Cardiac septum (tissue), 1 donor: ENCODE data around the gene CELSR2. TPM values are rescaled to one million over a fixed set of nuclear protein-coding genes. Genes with fewer than 3 reads are reported as not detected.
A peak's percentile ranks its signal among the peaks of the same experiment; 100 is the strongest.
"Not testable (repeated sequence)": the region's sequence is repeated elsewhere in the genome, so short reads cannot be mapped to it uniquely, and the experiment has no call there.

Experiments
- DNase-seq: peaks from one replicate; pipeline ENCODE4 v3.0.0-alpha.2; 2020; ENCODE audit warnings: low spot score
- intact Hi-C: fragments of 100-400 bp; cut with DNase I; formaldehyde crosslinking; loops from one replicate; pipeline ENCODE4 v1.14.0; 2022
- long read RNA-seq: library from polyadenylated mRNA; unstranded; transcript quantifications from one replicate; pipeline ENCODE4 v2.0.0, GENCODE V29; 2021
- total RNA-seq: library from RNA; stranded (reverse); fragmentation: NEBNext Ultra II Directional; extraction: Animal tissue kit (Norgen Biotek cat#: 25700); gene quantifications from one replicate; pipeline ENCODE4 v1.2.1, GENCODE V29; 2021
- donor health status: DM: no; HTN: no; CAD: no.

Gene CELSR2, protein sequence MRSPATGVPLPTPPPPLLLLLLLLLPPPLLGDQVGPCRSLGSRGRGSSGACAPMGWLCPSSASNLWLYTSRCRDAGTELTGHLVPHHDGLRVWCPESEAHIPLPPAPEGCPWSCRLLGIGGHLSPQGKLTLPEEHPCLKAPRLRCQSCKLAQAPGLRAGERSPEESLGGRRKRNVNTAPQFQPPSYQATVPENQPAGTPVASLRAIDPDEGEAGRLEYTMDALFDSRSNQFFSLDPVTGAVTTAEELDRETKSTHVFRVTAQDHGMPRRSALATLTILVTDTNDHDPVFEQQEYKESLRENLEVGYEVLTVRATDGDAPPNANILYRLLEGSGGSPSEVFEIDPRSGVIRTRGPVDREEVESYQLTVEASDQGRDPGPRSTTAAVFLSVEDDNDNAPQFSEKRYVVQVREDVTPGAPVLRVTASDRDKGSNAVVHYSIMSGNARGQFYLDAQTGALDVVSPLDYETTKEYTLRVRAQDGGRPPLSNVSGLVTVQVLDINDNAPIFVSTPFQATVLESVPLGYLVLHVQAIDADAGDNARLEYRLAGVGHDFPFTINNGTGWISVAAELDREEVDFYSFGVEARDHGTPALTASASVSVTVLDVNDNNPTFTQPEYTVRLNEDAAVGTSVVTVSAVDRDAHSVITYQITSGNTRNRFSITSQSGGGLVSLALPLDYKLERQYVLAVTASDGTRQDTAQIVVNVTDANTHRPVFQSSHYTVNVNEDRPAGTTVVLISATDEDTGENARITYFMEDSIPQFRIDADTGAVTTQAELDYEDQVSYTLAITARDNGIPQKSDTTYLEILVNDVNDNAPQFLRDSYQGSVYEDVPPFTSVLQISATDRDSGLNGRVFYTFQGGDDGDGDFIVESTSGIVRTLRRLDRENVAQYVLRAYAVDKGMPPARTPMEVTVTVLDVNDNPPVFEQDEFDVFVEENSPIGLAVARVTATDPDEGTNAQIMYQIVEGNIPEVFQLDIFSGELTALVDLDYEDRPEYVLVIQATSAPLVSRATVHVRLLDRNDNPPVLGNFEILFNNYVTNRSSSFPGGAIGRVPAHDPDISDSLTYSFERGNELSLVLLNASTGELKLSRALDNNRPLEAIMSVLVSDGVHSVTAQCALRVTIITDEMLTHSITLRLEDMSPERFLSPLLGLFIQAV (N-terminal part only)
- total RNA-seq: 7.1 TPM
- long read RNA-seq, partial matches to known transcripts: 4 of 9 reads
- long read RNA-seq, other reads (novel, unspliced or antisense): 5 of 9 reads

DNA sequence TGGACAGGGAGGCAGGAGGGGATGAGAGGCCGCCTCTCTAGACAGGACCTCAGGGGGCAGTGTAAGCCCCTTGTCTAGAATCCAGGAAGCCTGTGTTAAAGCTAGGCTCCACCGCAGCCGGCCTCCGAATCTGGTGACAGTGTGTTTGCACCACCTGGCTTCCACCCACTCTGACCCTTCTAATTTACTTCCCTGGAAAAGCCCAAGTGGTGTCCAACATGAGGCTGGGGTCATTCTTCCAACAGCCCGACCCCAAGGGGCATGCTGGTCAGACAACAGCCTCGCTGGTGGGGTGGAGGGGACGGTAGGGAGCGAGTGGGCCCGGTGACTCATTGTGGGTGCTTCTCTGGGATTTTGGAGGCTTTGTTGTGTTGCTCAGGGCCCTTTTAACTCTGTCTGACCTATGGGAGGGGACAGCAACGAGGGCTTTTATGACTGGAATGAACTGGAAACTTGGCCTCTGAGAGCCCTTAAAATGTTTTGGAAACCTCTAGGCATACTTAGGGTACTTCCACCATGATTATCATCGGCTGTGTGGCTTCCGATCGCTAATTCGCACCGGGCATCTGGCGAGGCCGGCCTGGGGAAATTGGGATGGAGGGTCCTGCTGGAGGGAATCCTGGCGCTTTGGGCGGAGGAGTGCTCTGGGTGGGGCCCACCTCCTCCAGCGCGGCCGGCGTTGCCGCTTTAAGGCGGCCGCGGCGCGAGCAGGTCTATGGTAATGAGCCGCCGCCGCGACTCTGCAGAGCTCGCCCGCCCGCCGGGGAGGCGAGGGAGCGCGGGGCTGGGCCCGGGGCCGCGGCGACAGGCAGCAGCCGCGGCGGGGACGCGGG, at the start of gene CELSR2:
TSS of gene CELSR2 (plus strand) at position 743 of the 833 bp plus-strand sequence. CDS start 541 bp downstream, outside the sequence.
- peak; percentile 69 for DNase-seq
- intact Hi-C loops: no loop called here

DNA sequence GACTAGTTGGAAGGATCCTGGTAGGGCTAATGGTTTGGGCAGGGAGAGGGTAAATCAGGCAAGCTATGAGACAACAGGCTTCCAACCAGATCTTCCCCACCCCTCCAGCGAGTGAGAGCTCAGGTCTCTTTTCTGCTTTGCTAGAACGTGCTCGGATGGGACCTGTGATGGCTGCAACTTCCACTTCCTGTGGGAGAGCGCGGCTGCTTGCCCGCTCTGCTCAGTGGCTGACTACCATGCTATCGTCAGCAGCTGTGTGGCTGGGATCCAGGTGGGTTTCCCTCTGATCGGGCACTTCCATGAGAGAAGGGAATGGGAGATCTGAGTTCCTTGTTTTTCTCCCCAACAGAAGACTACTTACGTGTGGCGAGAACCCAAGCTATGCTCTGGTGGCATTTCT, 49.6 kb upstream of the CELSR2 start:
- DNase-seq: no peak
- intact Hi-C loops: no loop called here

DNA sequence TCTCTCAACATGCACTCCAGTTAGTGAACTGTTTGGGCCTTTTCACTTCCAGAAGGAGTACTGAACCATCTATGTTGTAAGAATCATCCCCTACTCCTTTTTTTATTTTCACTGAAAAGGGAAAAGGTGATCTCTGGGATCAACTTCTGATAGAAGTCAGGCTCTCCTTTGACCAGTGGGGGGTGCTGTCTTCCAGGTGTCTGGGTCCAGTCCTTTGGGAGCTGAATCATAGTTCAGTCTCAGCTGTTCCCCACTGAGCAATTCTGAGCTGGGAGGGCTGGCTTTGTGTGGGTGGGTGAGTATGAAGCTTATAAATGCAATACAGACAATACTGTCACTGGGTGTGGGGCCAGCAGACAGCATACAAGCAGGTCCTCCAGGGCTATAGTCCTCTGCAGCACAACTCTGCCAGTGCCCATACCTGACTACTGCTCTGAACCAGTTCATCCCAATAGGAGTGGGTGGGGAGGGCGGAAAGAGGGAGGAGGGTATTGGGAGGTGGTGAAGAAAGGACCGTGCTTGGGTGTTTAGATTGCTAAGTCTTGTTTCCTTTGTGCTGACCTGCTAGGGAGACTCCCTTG, 48.1 kb upstream of the CELSR2 start:
- intact Hi-C loops: no loop called here
- no peak for DNase-seq

DNA sequence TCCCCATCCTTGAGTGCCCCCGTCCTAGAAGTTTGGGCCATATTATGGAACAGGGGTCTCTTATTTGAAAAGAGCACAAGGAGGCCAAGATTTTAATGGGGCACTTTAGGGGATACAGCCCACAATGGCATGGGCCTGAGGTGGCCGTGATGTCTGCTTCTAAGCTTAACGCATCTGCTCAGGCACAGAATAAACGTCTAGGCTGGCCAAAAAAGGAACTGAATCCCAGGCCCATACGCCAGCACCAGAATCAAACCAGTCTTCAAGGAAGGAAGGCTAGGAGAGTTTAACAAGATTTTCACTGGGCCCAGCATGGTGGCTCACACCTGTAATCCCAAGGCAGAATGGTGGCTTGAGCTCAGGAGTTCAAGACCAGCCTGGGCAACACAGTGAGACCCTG, 44.9 kb upstream of the CELSR2 start:
- intact Hi-C loops: no loop called here
- no peak for DNase-seq

DNA sequence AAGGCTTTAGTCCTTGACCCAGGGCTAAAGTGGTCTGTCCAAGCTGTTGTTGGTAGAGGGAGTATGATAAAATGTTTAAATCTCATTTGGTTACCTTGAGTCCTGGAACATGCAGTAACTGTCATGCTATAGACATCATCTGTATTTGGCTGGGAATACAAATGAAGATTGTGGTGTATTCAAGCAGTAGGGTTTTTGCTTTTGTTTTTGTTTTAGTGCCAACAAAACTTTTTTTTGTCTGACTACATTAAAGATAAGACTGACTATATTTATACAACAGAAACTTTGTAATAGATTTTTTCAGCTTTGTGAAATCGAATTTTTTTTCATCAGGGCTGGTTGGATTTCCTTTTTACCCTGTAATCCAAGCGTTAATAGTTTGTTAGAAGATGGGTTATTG, 43.0 kb upstream of the CELSR2 start:
- intact Hi-C loops: no loop called here
- DNase-seq: no peak

DNA sequence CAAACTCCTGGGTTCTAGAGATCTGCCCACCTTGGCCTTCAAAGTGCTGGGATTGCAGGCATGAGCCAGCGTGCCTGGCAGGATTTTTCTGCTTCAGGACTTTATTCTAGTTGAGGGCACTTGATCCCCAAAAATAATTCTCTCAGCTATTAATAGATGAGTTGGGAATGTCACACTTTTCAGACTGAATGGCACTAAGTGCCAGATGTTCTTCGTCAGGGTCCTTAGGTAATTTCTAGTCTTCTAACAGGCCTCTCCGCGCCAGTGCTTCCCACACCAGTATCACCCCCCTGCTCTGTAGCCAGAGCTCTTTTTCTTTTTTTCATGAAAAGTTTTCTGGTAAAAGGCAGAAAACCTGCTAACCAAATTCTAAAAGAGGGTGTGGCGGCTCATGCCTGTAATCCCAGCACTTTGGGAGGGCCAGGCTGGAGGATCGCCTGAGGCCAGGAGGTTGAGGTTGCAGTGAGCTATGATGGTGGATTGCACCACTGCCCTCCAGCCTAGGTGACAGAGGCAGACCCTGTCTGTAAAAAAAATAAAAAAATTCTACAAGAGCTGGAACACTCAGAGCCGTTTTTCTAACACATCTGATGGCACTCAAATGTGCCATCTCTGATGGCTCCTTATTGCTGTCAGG, 41.8 kb upstream of the CELSR2 start:
- no peak for DNase-seq
- intact Hi-C loops: no loop called here

DNA sequence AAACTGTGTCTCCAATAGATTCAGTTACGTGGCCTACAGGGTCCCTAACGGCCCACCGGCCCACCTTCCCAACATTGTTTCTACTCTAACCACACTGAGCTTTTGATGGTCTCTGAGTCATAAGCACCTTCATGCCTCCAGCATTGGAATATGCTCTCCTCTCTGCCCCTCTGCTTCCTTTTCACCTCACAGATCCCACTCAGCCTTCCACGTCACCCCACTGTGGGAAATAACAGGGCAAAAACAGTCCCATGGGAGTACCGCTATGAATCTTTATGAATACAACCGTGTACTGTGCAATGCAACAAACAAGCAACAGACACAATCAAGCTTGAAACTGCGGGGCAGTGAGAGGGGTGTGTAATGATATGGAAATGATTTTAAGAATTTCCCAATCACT, 40.9 kb upstream of the CELSR2 start:
- intact Hi-C loops: no loop called here

DNA sequence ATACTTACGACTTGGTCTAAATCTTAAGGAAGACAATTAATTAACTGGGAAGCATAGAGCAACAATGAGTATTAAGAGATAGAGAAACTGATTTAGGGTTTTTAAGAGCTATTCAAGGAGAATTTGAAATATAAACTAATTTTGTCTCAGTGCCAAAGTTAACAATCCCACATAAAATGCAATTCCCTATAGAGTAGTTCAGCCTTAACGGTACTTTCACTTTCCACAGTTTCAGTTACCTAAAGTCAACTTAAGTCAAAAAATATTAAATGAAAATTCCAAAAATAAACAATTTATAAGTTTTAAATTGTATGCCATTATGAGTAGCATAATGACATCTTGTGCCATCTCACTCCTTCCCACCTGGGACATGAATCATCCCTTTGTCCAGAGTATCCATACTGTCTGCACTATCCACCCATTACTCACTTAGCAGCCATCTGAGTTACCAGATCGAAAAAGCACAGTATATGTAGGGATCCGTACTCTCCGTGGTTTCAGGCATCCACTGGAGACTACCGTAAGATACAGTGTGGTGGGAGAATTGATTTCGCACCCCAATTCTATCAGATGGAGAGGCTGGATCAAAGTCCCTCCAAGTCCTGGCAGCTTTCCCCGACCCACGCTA, 40.4 kb upstream of the CELSR2 start:
- no peak for DNase-seq
- intact Hi-C loops: no loop called here

More for the DNA sequence above, 40.9 kb upstream of the CELSR2 start:
- no peak for DNase-seq

DNA sequence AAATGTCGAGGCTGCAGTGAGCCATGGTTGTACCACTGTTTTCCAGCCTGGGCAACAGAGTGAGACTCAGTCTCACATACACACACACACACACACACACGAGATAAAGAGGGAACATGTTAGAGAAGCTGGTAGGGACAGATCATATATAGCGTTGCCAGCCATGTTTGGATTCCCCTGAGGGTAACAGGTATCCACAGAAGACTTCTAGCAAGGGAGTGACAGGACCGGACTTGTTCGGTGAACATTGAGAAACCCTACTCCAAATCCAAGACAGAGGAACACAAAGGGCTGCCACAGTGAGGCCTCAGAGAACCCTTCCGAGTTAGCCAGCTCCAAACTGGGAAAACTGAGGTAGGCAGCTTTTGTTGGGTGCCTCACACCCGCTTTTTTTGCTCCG, 39.3 kb upstream of the CELSR2 start:
- intact Hi-C loops: loop anchor here (5.0 kb wide), 1 partner anchor 108 kb away; no protein-coding TSS in a partner anchor
- no peak for DNase-seq

DNA sequence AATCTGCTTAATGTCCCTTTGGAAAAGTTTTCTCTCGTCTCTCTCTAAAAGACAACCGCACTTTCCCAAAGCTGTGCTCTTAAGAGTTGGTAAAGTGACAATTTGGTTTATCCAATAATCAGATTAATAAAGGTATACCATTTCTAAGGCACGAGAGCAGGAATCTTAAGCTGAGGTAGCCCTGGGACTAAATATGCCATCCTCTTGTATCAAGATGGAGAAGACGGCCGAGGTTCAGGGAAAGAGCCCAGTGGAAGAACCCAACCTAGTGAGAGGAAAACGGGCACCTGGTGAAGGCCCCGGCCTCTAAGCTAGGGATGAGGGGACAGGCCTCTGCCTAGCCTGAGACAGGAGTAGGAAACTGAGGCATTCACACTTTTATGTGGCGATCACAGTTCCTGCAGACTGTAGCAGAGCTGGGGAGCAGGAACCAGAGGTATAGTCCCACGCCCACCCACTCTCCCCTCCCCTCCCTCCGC, 36.0 kb upstream of the CELSR2 start:
- intact Hi-C loops: loop anchor here (5.0 kb wide), 1 partner anchor 111 kb away; no protein-coding TSS in a partner anchor
- no peak for DNase-seq

DNA sequence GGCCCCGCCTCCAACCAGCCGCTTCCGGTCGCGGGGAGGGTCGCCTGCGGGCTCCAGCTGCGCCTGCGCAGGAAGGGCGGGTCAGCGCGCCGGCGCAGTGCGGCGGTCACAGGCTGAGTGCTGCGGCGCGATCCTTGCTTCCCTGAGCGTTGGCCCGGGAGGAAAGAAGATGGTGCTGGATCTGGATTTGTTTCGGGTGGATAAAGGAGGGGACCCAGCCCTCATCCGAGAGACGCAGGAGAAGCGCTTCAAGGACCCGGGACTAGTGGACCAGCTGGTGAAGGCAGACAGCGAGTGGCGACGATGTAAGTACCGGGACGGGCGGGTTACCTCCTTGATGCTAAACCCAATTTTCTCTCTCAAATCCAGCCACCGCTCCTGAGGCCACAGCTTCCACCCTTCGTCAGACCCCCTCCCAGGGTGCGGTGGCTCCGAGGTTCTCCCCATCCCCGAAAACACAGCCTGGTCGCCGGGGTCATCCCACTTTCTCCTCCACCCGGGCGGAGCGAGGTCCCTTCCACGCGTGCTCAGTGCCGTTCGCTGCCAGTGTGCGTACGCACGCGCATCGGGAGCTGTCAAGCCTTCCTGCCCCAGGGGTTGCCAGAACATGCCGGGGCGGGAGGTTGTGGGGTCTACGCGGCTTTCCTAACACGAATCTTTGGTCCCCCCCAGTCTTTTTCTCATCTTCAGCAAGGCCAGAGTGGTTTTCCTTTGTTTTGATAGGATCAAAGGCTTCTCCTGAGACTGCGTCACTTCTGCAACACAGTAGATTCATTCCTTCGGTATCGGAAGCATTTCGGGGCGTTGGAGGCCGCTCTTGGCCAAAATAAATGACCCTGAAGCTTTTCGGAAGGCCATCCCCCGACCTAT, 35.3 kb upstream of the CELSR2 start, which contains the start of gene SARS1:
TSS of gene SARS1 (plus strand) at position 95 of the 870 bp plus-strand sequence. CDS start at position 170, 75 bp downstream.
- DNase-seq: peak; percentile 95
- intact Hi-C loops: loop anchor here (5.0 kb wide), 1 partner anchor 112 kb away; no protein-coding TSS in a partner anchor

DNA sequence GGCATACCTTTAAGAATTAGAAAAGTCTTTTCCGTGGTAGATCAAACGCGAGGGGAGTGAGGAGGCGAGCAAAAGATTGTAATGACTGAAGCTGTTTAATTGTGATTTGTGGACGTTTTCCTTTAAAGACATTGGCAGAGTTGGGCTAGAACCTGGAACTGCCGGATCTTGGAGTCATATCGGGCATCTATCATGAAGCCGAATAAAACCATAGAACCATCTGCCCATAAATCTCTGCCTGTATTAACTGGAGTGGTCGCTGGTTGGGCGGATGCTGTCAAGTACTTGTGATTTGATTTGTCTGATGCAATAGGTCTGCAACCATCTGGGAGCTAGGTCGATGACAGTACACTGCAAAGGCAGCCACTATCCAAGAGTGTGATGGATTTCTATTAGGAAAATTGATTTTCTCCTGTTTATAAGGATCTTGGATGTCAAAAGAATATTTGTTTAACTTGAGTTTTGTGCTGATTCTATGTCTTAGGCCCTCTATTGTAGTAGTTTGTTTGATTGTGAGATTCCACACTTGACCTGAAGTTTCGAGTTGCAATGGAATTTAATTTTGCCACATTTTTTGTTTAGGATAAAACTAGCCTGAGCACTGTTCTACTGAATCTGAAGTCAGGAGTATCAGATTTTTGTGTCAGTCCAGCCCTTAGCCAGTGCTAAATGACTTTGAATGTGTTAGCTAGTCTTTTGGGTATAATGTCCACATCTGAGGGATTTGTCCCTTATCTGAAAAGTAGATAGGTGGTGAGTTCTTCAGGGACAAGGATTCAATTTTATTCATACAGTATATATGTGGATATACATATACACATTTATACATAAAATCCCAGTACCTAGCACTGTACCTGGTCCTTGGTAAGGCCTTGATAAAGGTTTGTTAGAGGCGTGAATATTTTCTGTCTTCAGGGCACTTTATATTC, 34.4 kb upstream of the CELSR2 start:
- intact Hi-C loops: loop anchor here (5.0 kb wide), 1 partner anchor 113 kb away; no protein-coding TSS in a partner anchor

DNA sequence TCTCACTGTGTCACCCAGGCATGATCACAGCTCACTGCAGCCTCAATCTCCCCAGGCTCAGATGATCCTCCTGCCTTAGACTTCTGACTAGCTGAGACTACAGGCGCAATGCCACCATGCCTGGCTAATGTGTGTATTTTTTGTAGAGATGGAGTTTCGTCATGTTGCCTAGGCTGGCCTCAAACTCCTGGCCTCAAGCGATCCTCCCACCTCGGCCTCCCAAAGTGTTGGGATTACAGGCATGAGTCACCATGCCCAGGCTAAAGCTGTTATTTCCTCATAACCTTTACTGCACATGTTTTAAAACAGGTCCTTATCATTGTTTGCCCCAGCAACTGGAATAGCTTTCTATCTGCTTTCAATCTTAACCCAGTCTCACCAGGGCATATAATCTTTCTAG, 32.7 kb upstream of the CELSR2 start:
- intact Hi-C loops: no loop called here
- no peak for DNase-seq

More for the DNA sequence above, 34.4 kb upstream of the CELSR2 start:
- no peak for DNase-seq

DNA sequence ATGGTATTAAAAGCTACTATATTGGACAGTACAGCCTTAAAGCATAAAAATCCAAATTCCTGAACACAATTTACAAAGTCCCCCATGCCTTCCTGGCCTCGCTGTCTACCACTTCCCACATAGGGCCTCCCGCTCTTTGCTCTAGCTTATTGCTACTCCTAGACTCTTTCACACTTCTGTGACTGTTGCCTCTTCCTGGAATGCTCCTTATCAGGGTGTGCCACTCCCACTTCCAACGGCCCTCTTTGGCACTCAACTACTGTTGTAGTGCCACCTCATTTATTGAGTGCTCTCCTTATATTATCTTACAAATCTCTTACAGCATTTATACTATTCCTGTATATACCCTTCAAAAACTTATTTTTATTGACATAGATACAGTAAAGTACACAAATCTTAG, 30.8 kb upstream of the CELSR2 start:
- no peak for DNase-seq
- intact Hi-C loops: no loop called here

DNA sequence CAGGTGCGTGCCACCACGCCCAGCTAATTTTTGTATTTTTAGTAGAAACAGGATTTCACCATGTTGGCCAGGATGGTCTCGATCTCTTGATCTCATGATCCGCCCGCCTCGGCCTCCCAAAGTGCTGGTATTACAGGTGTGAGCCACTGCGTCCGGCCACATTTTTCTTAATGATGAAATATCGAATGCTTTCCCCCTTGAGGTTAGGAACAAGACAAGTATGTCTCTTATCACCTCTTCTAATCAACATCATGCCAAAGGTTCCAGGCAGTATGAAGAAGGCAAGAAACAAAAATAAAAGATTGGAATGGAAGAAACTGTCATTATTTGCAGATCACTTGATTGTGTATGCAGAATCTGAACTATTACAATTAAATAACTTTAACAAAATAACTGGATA, 28.1 kb upstream of the CELSR2 start:
- DNase-seq, intact Hi-C loops: not testable (repeated sequence)
